GM21367 (cell line): ENCODE measurements around the gene CCDC13.

ENCODE experiments used
- ATAC-seq: cut with Tn5 transposase; IDR thresholded peaks from one replicate; pipeline ENCODE4 v1.9.1; 2021; ENCODE audit not compliant: unreplicated experiment

The CCDC13 gene

GRCh38 chr3:42799376-42799775, 26.3 kb upstream of the CCDC13 start:
- ATAC-seq: no peak

GRCh38 chr3:42796332-42796885, 23.4 kb upstream of the CCDC13 start:
- ATAC-seq: no peak

- no peak for ATAC-seq
Observed at GRCh38 chr3:42795621-42796181, 22.6 kb upstream of the CCDC13 start.

GRCh38 chr3:42790714-42791229, 17.7 kb upstream of the CCDC13 start:
- ATAC-seq: no peak

GRCh38 chr3:42786631-42787030, 13.6 kb upstream of the CCDC13 start:
- no peak for ATAC-seq

GRCh38 chr3:42786212-42786611, 13.2 kb upstream of the CCDC13 start:
- ATAC-seq: no peak

- no peak for ATAC-seq
Observed at GRCh38 chr3:42780892-42781700, 8.0 kb upstream of the CCDC13 start.

- no peak for ATAC-seq
Observed at GRCh38 chr3:42780398-42780797, 7.3 kb upstream of the CCDC13 start.

GRCh38 chr3:42778644-42779043, 5.6 kb upstream of the CCDC13 start:
- ATAC-seq: no peak

- no peak for ATAC-seq
Observed at GRCh38 chr3:42773409-42773751, 327 bp upstream of the CCDC13 start.

GRCh38 chr3:42771271-42771670, 1.8 kb downstream of the CCDC13 start:
- ATAC-seq: no peak

- ATAC-seq: no peak
Observed at GRCh38 chr3:42769477-42770131, 3.4 kb downstream of the CCDC13 start.

GRCh38 chr3:42764561-42765295, 8.3 kb downstream of the CCDC13 start:
- no peak for ATAC-seq

- ATAC-seq: no peak
Observed at GRCh38 chr3:42764115-42764514, 8.9 kb downstream of the CCDC13 start.

GRCh38 chr3:42763021-42763420, 10.0 kb downstream of the CCDC13 start:
- ATAC-seq: no peak

GRCh38 chr3:42762046-42762724, 10.9 kb downstream of the CCDC13 start:
- no peak for ATAC-seq

GRCh38 chr3:42758126-42758525, 14.9 kb downstream of the CCDC13 start:
- no peak for ATAC-seq

GRCh38 chr3:42756681-42757213, 16.3 kb downstream of the CCDC13 start:
- ATAC-seq: no peak

GRCh38 chr3:42755681-42756578, 17.1 kb downstream of the CCDC13 start:
- ATAC-seq: no peak
